ENCODE measurements around the gene SYT7. TPM values are rescaled to one million over a fixed set of nuclear protein-coding genes. Genes with fewer than 3 reads are reported as not detected.

SYT7 gene
- total RNA-seq, 2 experiments from 2014 or later = not detected

DNA sequence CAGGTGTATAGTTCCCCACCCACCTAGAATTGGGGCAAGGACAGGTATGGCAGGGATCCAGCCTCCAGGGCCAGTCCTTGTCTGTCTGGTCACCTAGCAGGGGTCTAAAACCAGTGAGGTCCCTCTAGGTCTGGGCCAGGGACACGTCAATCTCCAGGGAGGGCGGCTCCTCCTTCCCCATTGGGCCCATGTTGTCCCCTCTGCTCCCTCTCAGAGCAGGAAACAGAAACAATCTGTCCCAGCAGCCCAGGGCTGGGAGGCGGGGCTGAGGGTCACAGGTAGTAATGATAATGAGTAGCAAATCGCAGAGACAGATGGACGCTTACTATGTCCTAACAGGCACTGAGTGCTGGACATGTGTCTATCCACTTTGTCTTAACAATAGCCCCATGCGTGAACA is 22.8 kb upstream of the SYT7 start:
- no peak overlapping the region for H3K27ac Mint-ChIP-seq
- Histone ChIP-seq H3K27me3 (ENCODE audit: control insufficient read depth in 1 of 2, insufficient read depth in 2 of 2, low read length in 2 of 2) (no peaks in the 10 kb centered on the region), H3K9me3 (ENCODE audit: control insufficient read depth in 1 of 2, insufficient read depth in 1 of 2, low read length in 2 of 2) (no peaks in the 10 kb centered on the region), H3K4me3 (ENCODE audit: low read length) (no peak overlapping the region), H3K36me3 (ENCODE audit: insufficient read depth, low read length) (no peaks in the 10 kb centered on the region), H3K4me1 (ENCODE audit: insufficient read depth, low read length) (no peaks in the 10 kb centered on the region), H3K27ac (ENCODE audit: low read depth in 1 of 2, low read length in 2 of 2) (no peak overlapping the region)
- H3K4me1 Mint-ChIP-seq (ENCODE audit: low read depth) = no peaks in the 10 kb centered on the region
- POLR2A ChIA-PET = no interaction called here
- no peak for ATAC-seq (ENCODE audit: poor library complexity)
- no peak overlapping the region for H3K4me3 Mint-ChIP-seq
- no peaks in the 10 kb centered on the region for H3K9me3 Mint-ChIP-seq
- H3K36me3 Mint-ChIP-seq (ENCODE audit: low read depth) = no peaks in the 10 kb centered on the region
- no peak for DNase-seq
- H3K27me3 Mint-ChIP-seq = peaks cover 25% of the 10 kb centered on the region
- TF ChIP-seq, protein P1, sequence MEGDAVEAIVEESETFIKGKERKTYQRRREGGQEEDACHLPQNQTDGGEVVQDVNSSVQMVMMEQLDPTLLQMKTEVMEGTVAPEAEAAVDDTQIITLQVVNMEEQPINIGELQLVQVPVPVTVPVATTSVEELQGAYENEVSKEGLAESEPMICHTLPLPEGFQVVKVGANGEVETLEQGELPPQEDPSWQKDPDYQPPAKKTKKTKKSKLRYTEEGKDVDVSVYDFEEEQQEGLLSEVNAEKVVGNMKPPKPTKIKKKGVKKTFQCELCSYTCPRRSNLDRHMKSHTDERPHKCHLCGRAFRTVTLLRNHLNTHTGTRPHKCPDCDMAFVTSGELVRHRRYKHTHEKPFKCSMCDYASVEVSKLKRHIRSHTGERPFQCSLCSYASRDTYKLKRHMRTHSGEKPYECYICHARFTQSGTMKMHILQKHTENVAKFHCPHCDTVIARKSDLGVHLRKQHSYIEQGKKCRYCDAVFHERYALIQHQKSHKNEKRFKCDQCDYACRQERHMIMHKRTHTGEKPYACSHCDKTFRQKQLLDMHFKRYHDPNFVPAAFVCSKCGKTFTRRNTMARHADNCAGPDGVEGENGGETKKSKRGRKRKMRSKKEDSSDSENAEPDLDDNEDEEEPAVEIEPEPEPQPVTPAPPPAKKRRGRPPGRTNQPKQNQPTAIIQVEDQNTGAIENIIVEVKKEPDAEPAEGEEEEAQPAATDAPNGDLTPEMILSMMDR (IDR thresholded peaks at IDR 0.05) = no peak
- intact Hi-C loops (cut with DNase I, micrococcal nuclease) = no loop called here
- CTCF ChIA-PET = no interaction called here

DNA sequence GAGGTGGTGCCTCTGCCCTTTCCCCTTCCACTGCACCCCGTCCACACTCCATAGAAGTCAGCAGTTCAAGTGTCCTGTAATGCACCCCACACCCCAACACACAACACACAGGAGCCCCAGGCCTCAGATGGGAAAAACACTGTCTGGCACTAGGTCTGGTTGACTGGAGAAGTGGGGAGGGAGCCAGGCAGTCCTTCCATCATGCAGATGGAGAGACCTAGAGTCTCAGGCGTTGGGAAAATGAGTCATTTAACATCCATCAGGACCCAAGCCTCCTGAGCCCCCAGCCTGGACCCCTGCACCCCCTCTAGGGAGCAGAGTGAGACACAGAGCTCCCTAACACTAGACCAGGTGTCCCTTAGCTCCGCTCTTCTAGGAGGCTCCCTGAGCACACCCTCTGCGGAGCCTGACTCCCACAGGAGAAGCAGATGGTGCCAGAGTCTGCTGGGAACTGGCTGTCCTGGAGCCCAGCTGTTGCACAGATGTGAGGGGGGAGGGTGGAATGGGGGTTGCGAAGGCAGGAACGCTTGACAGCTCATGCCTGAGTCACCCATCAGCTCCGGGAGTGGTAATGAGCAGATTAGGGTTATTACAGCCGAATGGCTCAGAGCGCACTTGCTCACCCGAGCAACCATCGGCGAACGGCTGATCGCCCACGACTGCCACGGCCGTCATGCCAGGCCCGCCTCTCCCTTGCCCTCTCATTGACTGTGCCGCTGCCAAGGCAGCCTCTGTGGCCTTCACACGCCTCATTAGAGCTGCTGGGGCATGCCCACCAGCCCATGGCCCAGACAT is 22.1 kb upstream of the SYT7 start:
- H3K36me3 ChIP-seq (ENCODE audit: insufficient read depth, low read length) = no peaks in the 10 kb centered on the region
- Mint-ChIP-seq H3K4me3 (no peak overlapping the region), H3K36me3 (ENCODE audit: low read depth) (no peaks in the 10 kb centered on the region), H3K27me3 (peaks cover 31% of the 10 kb centered on the region), H3K27ac (no peak overlapping the region), H3K9me3 (no peaks in the 10 kb centered on the region), H3K4me1 (ENCODE audit: low read depth) (no peaks in the 10 kb centered on the region)
- CTCF ChIA-PET = no interaction called here
- POLR2A ChIA-PET = no interaction called here
- DNase-seq = no peak
- H3K27me3 ChIP-seq (ENCODE audit: control insufficient read depth in 1 of 2, insufficient read depth in 2 of 2, low read length in 2 of 2) = no peaks in the 10 kb centered on the region
- intact Hi-C loops (cut with DNase I, micrococcal nuclease) = no loop called here
- no peak overlapping the region for H3K27ac ChIP-seq (ENCODE audit: low read depth in 1 of 2, low read length in 2 of 2)
- H3K4me3 ChIP-seq (ENCODE audit: low read length) = no peak overlapping the region
- no peaks in the 10 kb centered on the region for H3K4me1 ChIP-seq (ENCODE audit: insufficient read depth, low read length)
- no peaks in the 10 kb centered on the region for H3K9me3 ChIP-seq (ENCODE audit: control insufficient read depth in 1 of 2, insufficient read depth in 1 of 2, low read length in 2 of 2)
- no peak for ATAC-seq (ENCODE audit: poor library complexity)
- TF ChIP-seq, protein P1 (IDR thresholded peaks at IDR 0.05) = no peak

DNA sequence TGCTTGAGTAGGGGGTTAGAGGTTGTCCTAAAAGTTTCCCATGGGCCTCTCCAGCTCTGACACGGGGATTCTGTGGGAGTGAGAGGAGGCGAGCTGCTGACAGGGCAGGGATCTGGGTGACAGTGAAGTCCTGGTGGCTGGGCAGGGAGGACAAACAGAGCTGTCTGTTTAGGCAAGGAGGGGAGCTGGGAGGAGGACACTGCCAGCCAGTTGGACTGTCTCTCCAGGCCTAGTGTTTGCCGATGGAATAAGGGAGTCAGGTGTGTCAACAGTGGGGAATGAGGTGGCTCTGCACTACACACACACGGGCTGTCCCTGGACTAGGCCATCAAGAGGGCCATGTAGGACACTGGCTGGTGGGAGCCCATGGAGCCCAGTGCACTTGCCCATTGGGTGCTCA is 20.6 kb upstream of the SYT7 start:
- CTCF ChIA-PET = no interaction called here
- POLR2A ChIA-PET = interaction anchor here (1.0 kb wide), 1 partner anchor 14 kb away, joined by 3 read pairs; no protein-coding TSS in a partner anchor
- Mint-ChIP-seq H3K27me3 (peaks cover 28% of the 10 kb centered on the region), H3K9me3 (no peaks in the 10 kb centered on the region), H3K4me1 (ENCODE audit: low read depth) (no peaks in the 10 kb centered on the region), H3K4me3 (no peak overlapping the region), H3K36me3 (ENCODE audit: low read depth) (no peaks in the 10 kb centered on the region), H3K27ac (no peak overlapping the region)
- Histone ChIP-seq H3K9me3 (ENCODE audit: control insufficient read depth in 1 of 2, insufficient read depth in 1 of 2, low read length in 2 of 2) (no peaks in the 10 kb centered on the region), H3K4me1 (ENCODE audit: insufficient read depth, low read length) (no peaks in the 10 kb centered on the region), H3K27ac (ENCODE audit: low read depth in 1 of 2, low read length in 2 of 2) (no peak overlapping the region), H3K4me3 (ENCODE audit: low read length) (no peak overlapping the region), H3K27me3 (ENCODE audit: control insufficient read depth in 1 of 2, insufficient read depth in 2 of 2, low read length in 2 of 2) (no peaks in the 10 kb centered on the region), H3K36me3 (ENCODE audit: insufficient read depth, low read length) (no peaks in the 10 kb centered on the region)
- intact Hi-C loops (cut with DNase I, micrococcal nuclease) = no loop called here
- DNase-seq = no peak
- TF ChIP-seq, protein P1 (IDR thresholded peaks at IDR 0.05) = no peak
- no peak for ATAC-seq (ENCODE audit: poor library complexity)

Measured in CD4-positive, alpha-beta T cell (primary cell).